ENCODE results near the gene EXPH5.
A peak's percentile ranks its signal among the peaks of the same experiment; 100 is the strongest.

Gene EXPH5

GRCh38 chr11:108559340-108559739 is 34.2 kb downstream of the EXPH5 start:
- DNase-seq, result no peak

DNA sequence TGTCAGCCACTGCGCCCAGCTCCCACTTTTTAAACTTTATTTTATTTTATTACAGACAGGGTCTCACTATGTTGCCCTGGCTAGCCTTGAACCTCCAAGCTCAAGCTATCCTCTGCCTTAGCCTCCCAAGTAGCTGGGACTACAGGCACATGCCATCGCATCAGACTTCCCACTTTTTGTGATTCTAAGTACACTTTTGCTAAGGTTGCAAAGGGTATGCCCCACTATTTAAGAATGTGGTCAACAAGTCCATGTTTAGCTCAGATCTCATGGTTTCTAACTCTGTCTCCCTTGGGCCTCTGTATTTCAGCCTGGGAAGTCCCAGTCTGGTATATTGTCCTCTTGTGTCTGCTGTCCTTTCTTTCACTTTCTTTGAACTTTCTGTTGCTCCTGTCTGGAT is 35.3 kb downstream of the EXPH5 start:
- DNase-seq, result no peak

DNA sequence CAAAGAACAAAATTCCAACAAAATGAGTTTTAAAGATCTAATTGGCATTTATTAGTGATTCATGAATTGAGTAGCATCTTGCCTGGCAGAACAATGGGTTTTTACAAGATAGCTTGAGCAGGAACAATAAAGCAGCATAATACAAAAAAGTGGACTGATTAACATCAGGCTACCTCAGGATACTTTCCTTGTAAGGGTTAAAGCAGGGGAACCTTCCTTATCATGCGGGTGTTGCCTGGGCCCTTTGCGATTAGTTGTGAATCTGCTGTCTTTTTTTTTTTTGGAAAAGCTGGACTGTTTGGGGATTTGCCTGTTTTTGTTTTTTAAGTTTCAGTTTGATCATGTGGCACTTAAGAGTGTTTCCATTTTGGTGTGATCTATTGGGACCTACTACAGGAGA is 37.5 kb downstream of the EXPH5 start:
- no peak for DNase-seq

- DNase-seq, result no peak
These were observed 41.7 kb downstream of the EXPH5 start for GRCh38 chr11:108551651-108552462.

GRCh38 chr11:108549319-108549885 is 44.2 kb downstream of the EXPH5 start:
- DNase-seq, result no peak

DNA sequence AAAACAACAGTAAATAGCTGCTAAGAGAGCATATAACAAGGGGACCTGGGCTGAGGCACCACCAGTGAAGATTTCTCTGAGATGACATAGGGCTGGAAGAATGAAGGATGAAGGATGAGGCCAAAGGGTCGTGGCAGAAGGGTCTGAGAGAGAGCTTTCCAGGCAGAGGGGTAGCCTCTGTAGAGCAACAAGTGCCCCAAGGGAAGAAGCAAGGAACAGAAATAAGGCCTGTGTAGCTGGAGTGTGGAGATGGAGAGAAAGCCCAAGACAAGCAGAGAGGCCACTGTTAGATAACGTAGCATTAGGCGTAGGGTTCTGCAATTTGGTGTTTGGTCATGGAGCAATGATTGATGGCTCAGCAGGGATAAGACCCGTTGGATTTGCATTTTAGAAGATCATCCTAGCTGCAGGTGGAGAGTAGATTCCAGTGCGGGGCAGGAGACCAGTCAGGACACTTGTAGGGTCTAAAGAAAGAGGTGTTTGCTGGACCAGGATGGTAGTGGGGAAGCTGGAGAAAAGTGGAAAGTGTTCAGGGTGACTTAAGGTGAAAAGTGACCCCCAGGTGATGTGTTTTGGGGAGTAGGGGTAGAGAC is 47.6 kb downstream of the EXPH5 start:
- no peak for DNase-seq

- DNase-seq, result no peak
These were observed 50.1 kb downstream of the EXPH5 start for GRCh38 chr11:108543316-108543964.

GRCh38 chr11:108541531-108541930 is 52.0 kb downstream of the EXPH5 start:
- no peak for DNase-seq

GRCh38 chr11:108538502-108538901 is 55.1 kb downstream of the EXPH5 start:
- no peak for DNase-seq

GRCh38 chr11:108538022-108538424 is 55.5 kb downstream of the EXPH5 start:
- DNase-seq, result peak; percentile 8

GRCh38 chr11:108536783-108537182 is 56.8 kb downstream of the EXPH5 start:
- no peak for DNase-seq

GRCh38 chr11:108535384-108535955 is 58.1 kb downstream of the EXPH5 start:
- no peak for DNase-seq

DNA sequence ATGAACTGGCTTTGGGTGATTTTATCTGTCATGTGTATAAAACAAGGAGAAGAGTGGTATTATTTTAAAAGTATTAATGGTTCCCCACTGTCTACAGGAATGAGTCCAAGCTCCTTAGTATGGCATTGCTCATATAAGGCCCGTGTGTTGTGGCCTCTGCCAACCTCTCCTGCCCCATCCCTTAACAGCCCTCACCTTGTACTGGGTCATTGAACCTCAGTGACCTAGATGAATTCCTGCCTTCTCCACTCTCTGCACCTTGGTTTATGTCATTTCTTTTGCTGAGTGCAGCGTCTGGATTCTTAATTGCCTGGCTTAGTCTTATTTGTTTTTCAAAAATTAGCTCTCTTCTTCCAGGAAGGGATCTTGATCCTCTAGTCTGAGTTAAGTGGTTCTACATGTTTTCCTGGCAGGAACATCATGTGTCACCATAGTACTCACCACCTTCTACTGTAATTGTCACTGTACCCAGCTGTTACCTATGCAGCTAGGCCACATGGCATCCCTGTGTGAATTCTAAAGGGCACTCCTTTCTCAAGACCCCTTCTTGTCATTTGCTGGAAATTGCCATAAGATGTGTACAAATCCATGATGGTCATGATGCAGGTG is 59.2 kb downstream of the EXPH5 start:
- DNase-seq, result no peak

DNA sequence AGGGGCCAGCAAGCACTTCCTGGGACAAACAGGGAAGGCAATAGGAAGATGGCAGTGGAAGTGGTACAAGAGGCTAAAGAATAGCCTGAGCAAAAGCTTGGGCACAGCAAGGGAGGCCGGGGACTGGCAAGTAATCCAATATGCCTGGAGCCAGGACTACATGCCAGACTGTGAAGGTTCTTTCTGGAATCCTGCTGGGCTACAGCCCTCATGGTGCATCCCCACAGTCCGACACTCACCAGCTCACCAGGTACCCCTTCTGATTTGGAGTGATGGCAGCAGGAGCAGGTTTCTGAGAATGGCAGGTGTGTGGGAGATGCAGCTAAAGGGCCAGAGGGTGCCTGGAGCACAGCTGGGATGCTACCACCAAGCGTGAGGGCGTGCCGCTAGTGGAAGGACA is 63.1 kb downstream of the EXPH5 start:
- no peak for DNase-seq

DNA sequence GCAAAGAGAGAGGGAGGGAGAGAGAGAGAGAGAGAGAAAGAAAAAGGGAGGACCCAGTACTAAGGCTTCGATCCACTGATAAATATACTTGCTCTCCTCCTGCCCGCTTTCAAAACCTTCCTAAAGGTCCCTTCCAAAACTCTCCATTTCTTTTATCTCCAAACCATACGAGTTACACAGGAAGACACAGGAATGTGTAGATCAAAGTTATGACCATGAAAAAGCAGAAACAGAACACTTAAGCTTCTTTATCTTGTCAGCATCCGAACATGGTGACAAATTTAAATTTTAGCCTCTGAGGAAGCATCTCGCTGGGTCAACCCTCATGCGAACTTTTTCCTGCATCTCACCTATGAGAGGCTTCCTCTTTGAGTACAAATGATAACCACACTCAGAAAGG is 66.2 kb downstream of the EXPH5 start:
- no peak for DNase-seq

GRCh38 chr11:108525161-108525560 is 68.4 kb downstream of the EXPH5 start:
- DNase-seq, result no peak

GRCh38 chr11:108524422-108524821 is 69.1 kb downstream of the EXPH5 start:
- no peak for DNase-seq

DNA sequence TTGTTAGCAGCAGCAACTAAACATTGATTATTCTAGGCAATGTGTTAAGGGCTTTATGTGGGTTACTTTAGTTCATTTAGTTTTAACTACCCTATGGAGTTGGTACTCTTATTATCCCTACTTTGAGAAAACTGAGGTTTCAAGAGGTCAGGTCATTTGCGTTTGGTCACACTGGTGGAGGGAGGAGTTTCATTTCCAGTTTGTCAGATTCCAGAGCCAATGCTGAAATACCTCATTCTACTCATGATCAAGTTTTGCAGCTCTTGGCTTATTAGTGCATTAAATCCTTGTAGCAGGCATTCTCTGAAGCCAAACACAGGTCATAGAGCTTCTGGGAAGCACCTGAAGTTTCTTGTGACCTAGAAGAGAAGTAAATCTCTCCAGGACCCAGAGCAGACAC is 71.2 kb downstream of the EXPH5 start:
- no peak for DNase-seq

- no peak for DNase-seq
These were observed 75.0 kb downstream of the EXPH5 start for GRCh38 chr11:108518581-108518980.

- DNase-seq, result no peak
These were observed 77.4 kb downstream of the EXPH5 start for GRCh38 chr11:108516125-108516524.

DNA sequence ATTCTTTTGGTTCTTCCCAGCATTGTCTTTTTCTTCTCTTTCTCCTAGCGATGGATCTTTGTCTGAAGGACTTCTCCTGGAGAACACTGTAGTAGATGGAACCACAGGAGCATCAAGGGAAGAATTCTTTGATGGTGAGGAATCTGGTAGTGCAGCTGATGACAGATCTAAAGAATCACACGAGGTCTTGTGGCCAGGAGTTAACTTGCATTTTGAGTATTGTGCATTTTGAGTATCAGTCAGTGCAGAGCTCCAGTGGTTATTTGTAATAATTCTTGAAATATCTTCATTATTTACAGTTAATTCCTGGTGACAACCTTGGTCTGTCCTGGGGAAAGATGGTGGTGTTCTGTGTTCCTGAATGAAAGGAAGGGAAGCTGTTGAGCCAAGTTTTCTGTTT is 80.9 kb downstream of the EXPH5 start:
- no peak for DNase-seq

- no peak for DNase-seq
These were observed 81.6 kb downstream of the EXPH5 start for GRCh38 chr11:108511851-108512474.

All from NCI-H1092 (cell line).